Memory B cell (primary cell): Measurements from ENCODE around the gene IRX3.

Experiments
- ATAC-seq: fragments of 150-1000 bp; cut with Tn5 transposase; 2 replicates; pipeline ENCODE4 v1.10.0; 2021; ENCODE audit warnings: low read depth, mild to moderate bottlenecking, moderate library complexity
- DNase-seq, 2 donors: peaks; one replicate each; pipeline ENCODE4 v3.0.0; 2022; ENCODE audit warnings: low spot score in 2 of 2
- H3K27ac Mint-ChIP-seq: one replicate; pipeline ENCODE4 v1.8.0; 2022; ENCODE audit warnings: mild to moderate bottlenecking, moderate library complexity, mixed read lengths
- H3K27me3 Mint-ChIP-seq: one replicate; pipeline ENCODE4 v1.8.0; 2022; ENCODE audit warnings: mixed read lengths
- H3K36me3 Mint-ChIP-seq: one replicate; pipeline ENCODE4 v1.8.0; 2022; ENCODE audit warnings: mild to moderate bottlenecking, mixed read lengths
- H3K4me1 Mint-ChIP-seq: one replicate; pipeline ENCODE4 v1.8.0; 2022; ENCODE audit warnings: mixed read lengths
- H3K4me3 Mint-ChIP-seq: one replicate; pipeline ENCODE4 v1.8.0; 2022; ENCODE audit warnings: mild to moderate bottlenecking, moderate library complexity, mixed read lengths
- H3K9me3 Mint-ChIP-seq: one replicate; pipeline ENCODE4 v1.8.0; 2022; ENCODE audit warnings: mixed read lengths

The IRX3 gene

GRCh38 chr16:54287131-54288029 lies 793 bp upstream of the IRX3 start:
- Mint-ChIP-seq H3K9me3 (peaks cover 5% of the 10 kb centered on the region), H3K4me3 (no peak overlapping the region), H3K27ac (no peak overlapping the region), H3K4me1 (peaks cover 18% of the 10 kb centered on the region), H3K27me3 (peaks cover 37% of the 10 kb centered on the region), H3K36me3 (peaks cover 11% of the 10 kb centered on the region)
- DNase-seq (no peak), ATAC-seq (no peak)

GRCh38 chr16:54286090-54286365 lies 559 bp downstream of the IRX3 start:
- no peak overlapping the region for H3K27ac Mint-ChIP-seq
- H3K4me3 Mint-ChIP-seq: peak overlapping the region; percentile 70
- DNase-seq (no peak), ATAC-seq (no peak)
- H3K36me3 Mint-ChIP-seq: peaks cover 11% of the 10 kb centered on the region
- H3K4me1 Mint-ChIP-seq: peaks cover 18% of the 10 kb centered on the region
- peaks cover 5% of the 10 kb centered on the region for H3K9me3 Mint-ChIP-seq
- peaks cover 36% of the 10 kb centered on the region for H3K27me3 Mint-ChIP-seq

GRCh38 chr16:54285414-54286089 lies 1.0 kb downstream of the IRX3 start:
- Mint-ChIP-seq H3K4me3 (no peak overlapping the region), H3K36me3 (peaks cover 8% of the 10 kb centered on the region), H3K9me3 (peaks cover 2% of the 10 kb centered on the region), H3K27me3 (peaks cover 36% of the 10 kb centered on the region), H3K4me1 (peaks cover 15% of the 10 kb centered on the region), H3K27ac (peak overlapping the region; percentile 78)
- no peak for DNase-seq
- ATAC-seq: no peak

- Mint-ChIP-seq H3K9me3 (peaks cover 2% of the 10 kb centered on the region), H3K4me3 (peak overlapping the region; percentile 30), H3K27ac (peak overlapping the region; percentile 78), H3K27me3 (peaks cover 39% of the 10 kb centered on the region), H3K36me3 (peaks cover 7% of the 10 kb centered on the region), H3K4me1 (peaks cover 14% of the 10 kb centered on the region)
- DNase-seq: no peak
- ATAC-seq: no peak
These were observed 1.6 kb downstream of the IRX3 start for GRCh38 chr16:54284931-54285413.

- peaks cover 39% of the 10 kb centered on the region for H3K27me3 Mint-ChIP-seq
- ATAC-seq (no peak), DNase-seq (no peak)
- H3K9me3 Mint-ChIP-seq: peaks cover 2% of the 10 kb centered on the region
- peaks cover 7% of the 10 kb centered on the region for H3K36me3 Mint-ChIP-seq
- H3K4me3 Mint-ChIP-seq: no peak overlapping the region
- peaks cover 14% of the 10 kb centered on the region for H3K4me1 Mint-ChIP-seq
- H3K27ac Mint-ChIP-seq: no peak overlapping the region
These were observed 2.2 kb downstream of the IRX3 start for GRCh38 chr16:54284319-54284930.

GRCh38 chr16:54283725-54284318 lies 2.8 kb downstream of the IRX3 start:
- H3K9me3 Mint-ChIP-seq: peaks cover 2% of the 10 kb centered on the region
- no peak overlapping the region for H3K27ac Mint-ChIP-seq
- H3K36me3 Mint-ChIP-seq: peaks cover 7% of the 10 kb centered on the region
- no peak for DNase-seq
- H3K4me1 Mint-ChIP-seq: peaks cover 14% of the 10 kb centered on the region
- ATAC-seq: no peak
- H3K4me3 Mint-ChIP-seq: no peak overlapping the region
- peaks cover 40% of the 10 kb centered on the region for H3K27me3 Mint-ChIP-seq

GRCh38 chr16:54282928-54283724 lies 3.5 kb downstream of the IRX3 start:
- Mint-ChIP-seq H3K27ac (no peak overlapping the region), H3K4me3 (no peak overlapping the region), H3K4me1 (peaks cover 14% of the 10 kb centered on the region), H3K9me3 (peaks cover 2% of the 10 kb centered on the region), H3K27me3 (peaks cover 38% of the 10 kb centered on the region), H3K36me3 (peaks cover 7% of the 10 kb centered on the region)
- ATAC-seq: no peak
- no peak for DNase-seq

- H3K27me3 Mint-ChIP-seq: peaks cover 40% of the 10 kb centered on the region
These were observed 4.2 kb downstream of the IRX3 start for GRCh38 chr16:54282202-54282927.

GRCh38 chr16:54281535-54282201 lies 4.9 kb downstream of the IRX3 start:
- Mint-ChIP-seq H3K4me3 (no peak overlapping the region), H3K27ac (no peak overlapping the region), H3K4me1 (peaks cover 14% of the 10 kb centered on the region), H3K9me3 (peaks cover 2% of the 10 kb centered on the region), H3K27me3 (peaks cover 40% of the 10 kb centered on the region), H3K36me3 (peaks cover 7% of the 10 kb centered on the region)
- DNase-seq (no peak), ATAC-seq (no peak)

More at GRCh38 chr16:54282202-54282927, 4.2 kb downstream of the IRX3 start:
- Mint-ChIP-seq H3K4me1 (peaks cover 14% of the 10 kb centered on the region), H3K36me3 (peaks cover 7% of the 10 kb centered on the region), H3K4me3 (no peak overlapping the region), H3K27ac (no peak overlapping the region), H3K9me3 (peaks cover 2% of the 10 kb centered on the region)
- DNase-seq (no peak), ATAC-seq (no peak)

GRCh38 chr16:54280751-54281150 lies 5.8 kb downstream of the IRX3 start:
- H3K27ac Mint-ChIP-seq: no peak overlapping the region
- ATAC-seq: no peak
- DNase-seq: no peak
- H3K9me3 Mint-ChIP-seq: no peaks in the 10 kb centered on the region
- H3K36me3 Mint-ChIP-seq: peaks cover 4% of the 10 kb centered on the region
- H3K27me3 Mint-ChIP-seq: peaks cover 35% of the 10 kb centered on the region
- H3K4me3 Mint-ChIP-seq: no peak overlapping the region
- peaks cover 10% of the 10 kb centered on the region for H3K4me1 Mint-ChIP-seq

- no peak overlapping the region for H3K4me3 Mint-ChIP-seq
- no peaks in the 10 kb centered on the region for H3K9me3 Mint-ChIP-seq
- H3K27me3 Mint-ChIP-seq: peaks cover 28% of the 10 kb centered on the region
- peaks cover 2% of the 10 kb centered on the region for H3K4me1 Mint-ChIP-seq
- no peak overlapping the region for H3K27ac Mint-ChIP-seq
- ATAC-seq (no peak), DNase-seq (no peak)
- no peaks in the 10 kb centered on the region for H3K36me3 Mint-ChIP-seq
These were observed 8.5 kb downstream of the IRX3 start for GRCh38 chr16:54277845-54278703.

GRCh38 chr16:54275956-54276355 lies 10.6 kb downstream of the IRX3 start:
- Mint-ChIP-seq H3K4me1 (no peaks in the 10 kb centered on the region), H3K4me3 (no peak overlapping the region), H3K9me3 (no peaks in the 10 kb centered on the region), H3K27me3 (peaks cover 23% of the 10 kb centered on the region), H3K27ac (no peak overlapping the region), H3K36me3 (no peaks in the 10 kb centered on the region)
- no peak for DNase-seq
- no peak for ATAC-seq
